Subcutaneous abdominal adipose tissue (tissue), 5 donors: Measurements from ENCODE around the gene CD68.
A peak's percentile ranks its signal among the peaks of the same experiment; 100 is the strongest.

Experiments
- H3K27ac ChIP-seq: one replicate; pipeline ENCODE4 v1.7.0; 2013; ENCODE audit warnings: low read depth, mild to moderate bottlenecking, inconsistent platforms, low read length, moderate library complexity
- H3K27me3 ChIP-seq, 5 donors: one replicate each; pipeline ENCODE4 v1.7.0; 2013; ENCODE audit warnings: low read length in 5 of 5, inconsistent platforms in 1 of 5; ENCODE audit not compliant: control insufficient read depth in 5 of 5, insufficient read depth in 4 of 5
- H3K36me3 ChIP-seq, 5 donors: one replicate each; pipeline ENCODE4 v1.7.0; 2013; ENCODE audit warnings: low read length in 5 of 5; ENCODE audit not compliant: control insufficient read depth in 5 of 5, insufficient read depth in 5 of 5
- H3K4me1 ChIP-seq, 5 donors: one replicate each; pipeline ENCODE4 v1.7.0; 2013; ENCODE audit warnings: low read length in 5 of 5, mild to moderate bottlenecking in 3 of 5, moderate library complexity in 1 of 5; ENCODE audit not compliant: control insufficient read depth in 5 of 5, insufficient read depth in 5 of 5
- H3K4me3 ChIP-seq, 5 donors: one replicate each; pipeline ENCODE4 v1.7.0; 2013; ENCODE audit warnings: low read length in 5 of 5, low read depth in 1 of 5
- H3K9ac ChIP-seq, 5 donors: one replicate each; pipeline ENCODE4 v1.7.0; 2013; ENCODE audit warnings: low read length in 5 of 5, mild to moderate bottlenecking in 4 of 5, moderate library complexity in 3 of 5
- H3K9me3 ChIP-seq, 5 donors: one replicate each; pipeline ENCODE4 v1.7.0; 2013; ENCODE audit warnings: low read length in 5 of 5; ENCODE audit not compliant: control insufficient read depth in 5 of 5
- donor health status: healthy.
- donor health status: healthy.
- donor health status: healthy.
- donor health status: healthy.
- donor health status: healthy.

Gene CD68

DNA sequence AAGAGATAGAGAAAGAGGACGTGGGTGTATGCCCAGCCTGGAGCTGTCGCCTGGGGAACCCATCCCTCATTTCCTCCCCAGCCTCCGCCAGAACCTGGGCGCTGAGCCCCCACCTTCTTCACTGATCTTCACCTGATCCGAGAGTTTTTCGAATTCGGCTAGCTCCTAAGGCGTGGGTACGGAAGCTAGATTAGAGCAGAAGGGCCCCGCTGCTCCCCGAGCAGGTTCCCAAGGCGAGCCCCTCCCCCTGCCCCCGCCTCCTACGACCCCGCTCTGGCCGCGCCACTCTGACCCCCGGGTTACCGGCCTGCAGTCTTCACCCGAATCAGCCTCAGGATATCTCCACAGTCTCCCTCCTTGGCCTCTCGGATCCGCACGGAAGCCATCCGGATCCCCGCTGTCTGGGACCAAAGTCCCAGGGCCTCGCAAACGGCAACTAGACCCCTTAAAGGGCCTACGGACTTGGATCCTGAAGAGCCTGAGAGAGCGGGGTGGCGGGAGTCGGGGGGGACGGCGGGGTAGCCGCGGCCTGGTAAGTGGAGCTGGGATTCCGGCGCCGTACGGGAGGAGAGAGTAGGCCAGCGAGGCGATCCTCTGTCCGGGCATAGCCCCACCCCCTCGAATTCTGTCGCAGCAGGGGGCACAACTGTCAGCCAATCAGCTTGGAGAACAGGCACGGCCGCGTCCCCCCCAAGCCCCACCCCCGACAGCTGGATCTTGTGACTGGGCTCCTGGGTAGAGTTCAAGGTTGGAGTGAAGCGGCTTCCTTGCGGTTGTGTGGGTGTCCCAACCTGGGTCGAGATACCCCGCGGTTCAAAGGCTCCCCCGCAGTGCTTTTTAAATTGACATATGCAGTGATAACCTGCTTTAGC is 48.0 kb downstream of the CD68 start, which contains the start of gene SAT2:
Gene SAT2, minus strand, starts transcription at position 572 of the 872 bp plus-strand sequence. Its CDS starts 186 bp downstream, at position 386.
- no peaks in the 10 kb centered on the region for H3K36me3 ChIP-seq
- H3K9ac ChIP-seq = peak within 1 kb of the TSS; percentile 80 to 94 (median 93)
- H3K4me3 ChIP-seq = peak within 1 kb of the TSS; percentile 76 to 85 (median 81)
- no peaks in the 10 kb centered on the region for H3K9me3 ChIP-seq
- H3K27ac ChIP-seq = peak within 1 kb of the TSS; percentile 87
- peaks cover 3 to 14% (median 12%) of the 10 kb centered on the region in 5 donors for H3K4me1 ChIP-seq
- H3K27me3 ChIP-seq = no peaks in the 10 kb centered on the region

DNA sequence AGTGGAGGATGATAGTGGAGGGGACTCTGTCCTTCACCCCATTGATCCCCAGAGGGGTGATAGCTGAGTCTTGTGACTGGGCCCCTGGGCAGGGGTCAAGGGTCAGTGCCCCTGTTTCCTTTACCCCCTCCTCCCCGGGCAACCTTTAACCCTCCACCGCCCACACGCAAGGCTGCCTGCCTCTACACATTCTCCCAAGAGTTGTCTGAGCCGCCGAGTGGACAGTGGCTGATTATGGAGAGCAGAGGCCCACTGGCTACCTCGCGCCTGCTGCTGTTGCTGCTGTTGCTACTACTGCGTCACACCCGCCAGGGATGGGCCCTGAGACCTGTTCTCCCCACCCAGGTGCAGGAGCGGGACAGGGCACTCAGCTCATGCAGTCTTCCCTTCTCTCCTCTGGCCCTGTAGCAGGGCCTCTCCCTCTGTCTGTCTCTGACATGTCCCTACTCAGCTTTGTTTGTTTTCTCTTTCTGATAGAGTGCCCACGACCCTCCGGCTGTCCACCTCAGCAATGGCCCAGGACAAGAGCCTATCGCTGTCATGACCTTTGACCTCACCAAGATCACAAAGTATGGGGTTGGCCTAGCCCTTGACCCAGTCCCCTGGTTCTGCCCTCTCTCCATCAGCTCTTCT is 50.6 kb downstream of the CD68 start, which contains the start of gene SHBG:
Gene SHBG, plus strand, starts transcription at position 197 of the 633 bp plus-strand sequence. Its CDS starts 38 bp downstream, at position 235.
- Histone ChIP-seq H3K27ac (no peak within 1 kb of the TSS), H3K36me3 (no peaks in the 10 kb centered on the region)

More for the DNA sequence above, 50.6 kb downstream of the CD68 start, which contains the start of gene SHBG:
- Histone ChIP-seq H3K4me3 (no peak within 1 kb of the TSS), H3K4me1 (peaks cover 3 to 14% (median 12%) of the 10 kb centered on the region in 5 donors), H3K9ac (no peak within 1 kb of the TSS), H3K9me3 (no peaks in the 10 kb centered on the region), H3K27me3 (peaks cover 0 to 2% (median 0%) of the 10 kb centered on the region in 5 donors)
